ENCODE results near the gene CCDC32.

- TF ChIP-seq CTCF (IDR thresholded peaks at IDR 0.05 in 4 of 5, conservative IDR thresholded peaks at IDR 0.05 in 1 of 5) = no peak
- TF ChIP-seq POLR2A (IDR thresholded peaks at IDR 0.05) = no peak
Observed at GRCh38 chr15:40597024-40597423, 32.2 kb upstream of the CCDC32 start.
